ENCODE data around the gene BTN3A1. TPM values are rescaled to one million over a fixed set of nuclear protein-coding genes. Genes with fewer than 3 reads are reported as not detected.
"Not testable (repeated sequence)": the region's sequence is repeated elsewhere in the genome, so short reads cannot be mapped to it uniquely, and the experiment has no call there.

BTN3A1 gene
- total RNA-seq, 2 donors from 2014 or later = 15.6 to 15.9 TPM

DNA sequence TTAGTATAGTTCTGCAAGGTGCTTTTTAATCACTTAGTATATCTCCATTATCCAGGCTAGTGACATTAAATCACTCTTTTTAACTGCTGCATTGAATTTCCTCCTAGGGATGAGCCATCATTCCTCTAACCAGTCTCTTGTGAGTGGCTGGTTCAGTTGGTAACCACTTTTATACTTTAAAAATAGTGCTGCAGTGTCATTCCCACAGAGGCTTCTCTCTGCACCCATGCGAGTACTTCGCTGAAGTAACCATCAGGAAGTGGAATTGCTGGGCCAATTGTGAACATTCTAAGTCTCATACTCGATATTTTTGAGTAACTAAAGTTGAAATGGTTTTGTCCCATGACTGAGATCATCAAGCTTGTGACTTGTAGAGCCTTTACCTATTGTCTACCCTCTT is 35.0 kb upstream of the BTN3A1 start:
- 94% methylated on average over 3 of the region's 3 CpGs for WGBS
- Histone ChIP-seq H3K27me3 (replicated peaks; ENCODE audit: insufficient read depth) (no peaks in the 10 kb centered on the region), H3K27ac (no peak overlapping the region), H3K36me3 (no peaks in the 10 kb centered on the region), H3K4me1 (replicated peaks) (no peaks in the 10 kb centered on the region), H3K4me3 (no peak overlapping the region), H3K9me3 (no peaks in the 10 kb centered on the region)
- TF ChIP-seq POLR2A (IDR thresholded peaks at IDR 0.05) (no peak), POLR2AphosphoS5 (IDR thresholded peaks at IDR 0.05) (no peak)
- TF ChIP-seq, protein P1, sequence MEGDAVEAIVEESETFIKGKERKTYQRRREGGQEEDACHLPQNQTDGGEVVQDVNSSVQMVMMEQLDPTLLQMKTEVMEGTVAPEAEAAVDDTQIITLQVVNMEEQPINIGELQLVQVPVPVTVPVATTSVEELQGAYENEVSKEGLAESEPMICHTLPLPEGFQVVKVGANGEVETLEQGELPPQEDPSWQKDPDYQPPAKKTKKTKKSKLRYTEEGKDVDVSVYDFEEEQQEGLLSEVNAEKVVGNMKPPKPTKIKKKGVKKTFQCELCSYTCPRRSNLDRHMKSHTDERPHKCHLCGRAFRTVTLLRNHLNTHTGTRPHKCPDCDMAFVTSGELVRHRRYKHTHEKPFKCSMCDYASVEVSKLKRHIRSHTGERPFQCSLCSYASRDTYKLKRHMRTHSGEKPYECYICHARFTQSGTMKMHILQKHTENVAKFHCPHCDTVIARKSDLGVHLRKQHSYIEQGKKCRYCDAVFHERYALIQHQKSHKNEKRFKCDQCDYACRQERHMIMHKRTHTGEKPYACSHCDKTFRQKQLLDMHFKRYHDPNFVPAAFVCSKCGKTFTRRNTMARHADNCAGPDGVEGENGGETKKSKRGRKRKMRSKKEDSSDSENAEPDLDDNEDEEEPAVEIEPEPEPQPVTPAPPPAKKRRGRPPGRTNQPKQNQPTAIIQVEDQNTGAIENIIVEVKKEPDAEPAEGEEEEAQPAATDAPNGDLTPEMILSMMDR (IDR thresholded peaks at IDR 0.05) = no peak
- intact Hi-C loops (cut with DNase I) = no loop called here
- DNase-seq (ENCODE audit: low spot score) = no peak

GRCh38 chr6:26371813-26372212 is 30.3 kb upstream of the BTN3A1 start:
- H3K4me1 ChIP-seq (replicated peaks); H3K4me3 ChIP-seq; DNase-seq (ENCODE audit: low spot score); H3K9me3 ChIP-seq; intact Hi-C loops (cut with DNase I); H3K36me3 ChIP-seq; H3K27me3 ChIP-seq (replicated peaks; ENCODE audit: insufficient read depth); H3K27ac ChIP-seq: not testable (repeated sequence)
- 82% methylated on average over 4 of the region's 4 CpGs for WGBS

GRCh38 chr6:26372308-26373144 is 29.5 kb upstream of the BTN3A1 start:
- intact Hi-C loops (cut with DNase I) = no loop called here
- Histone ChIP-seq H3K27ac (no peak overlapping the region), H3K4me3 (no peak overlapping the region), H3K9me3 (no peaks in the 10 kb centered on the region), H3K36me3 (no peaks in the 10 kb centered on the region), H3K27me3 (replicated peaks; ENCODE audit: insufficient read depth) (no peaks in the 10 kb centered on the region), H3K4me1 (replicated peaks) (no peaks in the 10 kb centered on the region)
- TF ChIP-seq, protein P1 (IDR thresholded peaks at IDR 0.05) = no peak
- no peak for TF ChIP-seq POLR2AphosphoS5 (IDR thresholded peaks at IDR 0.05)
- no peak for TF ChIP-seq POLR2A (IDR thresholded peaks at IDR 0.05)
- 93% methylated on average over 12 of the region's 12 CpGs for WGBS
- no peak for DNase-seq (ENCODE audit: low spot score)

GRCh38 chr6:26375270-26375669 is 26.8 kb upstream of the BTN3A1 start:
- Histone ChIP-seq H3K4me3 (no peak overlapping the region), H3K36me3 (no peaks in the 10 kb centered on the region), H3K4me1 (replicated peaks) (no peaks in the 10 kb centered on the region), H3K27ac (no peak overlapping the region), H3K9me3 (no peaks in the 10 kb centered on the region), H3K27me3 (replicated peaks; ENCODE audit: insufficient read depth) (no peaks in the 10 kb centered on the region)
- TF ChIP-seq POLR2AphosphoS5 (IDR thresholded peaks at IDR 0.05) = no peak
- TF ChIP-seq POLR2A (IDR thresholded peaks at IDR 0.05) = no peak
- intact Hi-C loops (cut with DNase I) = no loop called here
- 56% methylated on average over 3 of the region's 3 CpGs for WGBS
- DNase-seq (ENCODE audit: low spot score) = no peak

DNA sequence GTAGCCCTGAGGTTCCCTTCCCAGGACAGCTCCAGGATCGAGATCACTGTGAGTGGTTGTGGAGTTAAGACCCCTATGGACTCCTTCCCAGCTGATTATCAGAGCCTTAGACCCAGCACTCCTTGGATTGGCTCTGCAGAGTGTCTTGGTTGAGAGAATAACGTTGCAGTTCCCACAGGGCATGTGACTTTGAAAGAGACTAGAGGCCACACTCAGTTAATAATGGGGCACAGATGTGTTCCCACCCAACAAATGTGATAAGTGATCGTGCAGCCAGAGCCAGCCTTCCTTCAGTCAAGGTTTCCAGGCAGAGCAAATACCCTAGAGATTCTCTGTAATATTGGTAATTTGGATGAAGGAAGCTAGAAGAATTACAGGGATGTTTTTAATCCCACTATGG is 24.4 kb upstream of the BTN3A1 start:
- no peak overlapping the region for H3K27ac ChIP-seq
- no peak overlapping the region for H3K4me3 ChIP-seq
- no peaks in the 10 kb centered on the region for H3K27me3 ChIP-seq (replicated peaks; ENCODE audit: insufficient read depth)
- intact Hi-C loops (cut with DNase I) = no loop called here
- no peaks in the 10 kb centered on the region for H3K4me1 ChIP-seq (replicated peaks)
- no peaks in the 10 kb centered on the region for H3K36me3 ChIP-seq
- WGBS = 72% methylated on average over 3 of the region's 3 CpGs
- H3K9me3 ChIP-seq = no peaks in the 10 kb centered on the region
- no peak for DNase-seq (ENCODE audit: low spot score)
- no peak for TF ChIP-seq POLR2AphosphoS5 (IDR thresholded peaks at IDR 0.05)

GRCh38 chr6:26378143-26378542 is 23.9 kb upstream of the BTN3A1 start:
- intact Hi-C loops (cut with DNase I); H3K36me3 ChIP-seq: not testable (repeated sequence)

GRCh38 chr6:26379292-26379691 is 22.8 kb upstream of the BTN3A1 start:
- H3K9me3 ChIP-seq = no peaks in the 10 kb centered on the region
- intact Hi-C loops (cut with DNase I) = no loop called here
- WGBS = 68% methylated on average over 3 of the region's 3 CpGs
- no peaks in the 10 kb centered on the region for H3K4me1 ChIP-seq (replicated peaks)
- no peak overlapping the region for H3K27ac ChIP-seq
- DNase-seq (ENCODE audit: low spot score) = no peak
- no peaks in the 10 kb centered on the region for H3K36me3 ChIP-seq
- no peak overlapping the region for H3K4me3 ChIP-seq
- no peaks in the 10 kb centered on the region for H3K27me3 ChIP-seq (replicated peaks; ENCODE audit: insufficient read depth)
- TF ChIP-seq, protein P1 (IDR thresholded peaks at IDR 0.05) = no peak
- TF ChIP-seq POLR2AphosphoS5 (IDR thresholded peaks at IDR 0.05) (no peak), POLR2A (IDR thresholded peaks at IDR 0.05) (no peak)

More at GRCh38 chr6:26378143-26378542, 23.9 kb upstream of the BTN3A1 start:
- not testable (repeated sequence) for H3K27ac ChIP-seq; H3K4me3 ChIP-seq; DNase-seq (ENCODE audit: low spot score); H3K27me3 ChIP-seq (replicated peaks; ENCODE audit: insufficient read depth); H3K4me1 ChIP-seq (replicated peaks); H3K9me3 ChIP-seq
